GM21576 (cell line): ENCODE measurements around the gene SMIM41.
"Not testable (repeated sequence)": the region's sequence is repeated elsewhere in the genome, so short reads cannot be mapped to it uniquely, and the experiment has no call there.

Source experiments
- ATAC-seq: cut with Tn5 transposase; IDR thresholded peaks from one replicate; pipeline ENCODE4 v1.9.1; 2021; ENCODE audit warnings: mild to moderate bottlenecking, moderate library complexity; ENCODE audit not compliant: unreplicated experiment

Gene SMIM41

GRCh38 chr12:52083638-52083996, 4.1 kb downstream of the SMIM41 start:
- ATAC-seq: no peak

GRCh38 chr12:52084491-52085231, 5.2 kb downstream of the SMIM41 start:
- no peak for ATAC-seq

- ATAC-seq: no peak
These were observed 6.2 kb downstream of the SMIM41 start for GRCh38 chr12:52085682-52086180.

- no peak for ATAC-seq
These were observed 6.9 kb downstream of the SMIM41 start for GRCh38 chr12:52086366-52086765.

- no peak for ATAC-seq
These were observed 7.7 kb downstream of the SMIM41 start for GRCh38 chr12:52086944-52087835.

GRCh38 chr12:52087961-52088820, 8.7 kb downstream of the SMIM41 start:
- no peak for ATAC-seq

- no peak for ATAC-seq
These were observed 10.0 kb downstream of the SMIM41 start for GRCh38 chr12:52089491-52089890.

GRCh38 chr12:52090291-52090690, 10.8 kb downstream of the SMIM41 start:
- no peak for ATAC-seq

- ATAC-seq: no peak
These were observed 11.6 kb downstream of the SMIM41 start for GRCh38 chr12:52091061-52091460.

- ATAC-seq: no peak
These were observed 12.4 kb downstream of the SMIM41 start for GRCh38 chr12:52091869-52092268.

- no peak for ATAC-seq
These were observed 13.8 kb downstream of the SMIM41 start for GRCh38 chr12:52093346-52093745.

- ATAC-seq: no peak
These were observed 17.0 kb downstream of the SMIM41 start for GRCh38 chr12:52096332-52097044.

GRCh38 chr12:52097045-52097666, 17.7 kb downstream of the SMIM41 start:
- no peak for ATAC-seq

- ATAC-seq: not testable (repeated sequence)
These were observed 25.1 kb downstream of the SMIM41 start for GRCh38 chr12:52104431-52105089.

- not testable (repeated sequence) for ATAC-seq
These were observed 37.0 kb downstream of the SMIM41 start for GRCh38 chr12:52116222-52117125.

GRCh38 chr12:52117806-52118475, 38.4 kb downstream of the SMIM41 start:
- peak; percentile 22 for ATAC-seq

- ATAC-seq: no peak
These were observed 40.1 kb downstream of the SMIM41 start for GRCh38 chr12:52119398-52120254.
